Gastrocnemius medialis (tissue), 4 donors: ENCODE measurements around the gene GADD45G.

Experiments used
- CTCF ChIP-seq, 5 experiments: fragments of 450-650 bp in 3 of 5; fragments of 200-600 bp in 2 of 5; sonication (generic) in 2 of 5; IDR thresholded peaks in 4 of 5; conservative IDR thresholded peaks in 1 of 5; 1 replicate in 4 of 5; 2 replicates in 1 of 5; pipeline ENCODE4 v1.5.1; 2016 to 2019; ENCODE audit warnings: antibody characterized with exemption in 5 of 5, mild to moderate bottlenecking in 3 of 5, moderate library complexity in 3 of 5
- POLR2A ChIP-seq, 2 donors: fragments of 450-650 bp; IDR thresholded peaks; one replicate each; pipeline ENCODE4 v1.6.1; 2017; ENCODE audit warnings: antibody characterized with exemption in 2 of 2, mild to moderate bottlenecking in 2 of 2, moderate library complexity in 2 of 2

GRCh38 chr9:89616411-89616810 is 11.6 kb downstream of the GADD45G start:
- TF ChIP-seq CTCF (IDR thresholded peaks at IDR 0.05 in 4 of 5, conservative IDR thresholded peaks at IDR 0.05 in 1 of 5) (no peak), POLR2A (IDR thresholded peaks at IDR 0.05) (no peak)
